ENCODE measurements around the gene PARN.

PARN gene

DNA sequence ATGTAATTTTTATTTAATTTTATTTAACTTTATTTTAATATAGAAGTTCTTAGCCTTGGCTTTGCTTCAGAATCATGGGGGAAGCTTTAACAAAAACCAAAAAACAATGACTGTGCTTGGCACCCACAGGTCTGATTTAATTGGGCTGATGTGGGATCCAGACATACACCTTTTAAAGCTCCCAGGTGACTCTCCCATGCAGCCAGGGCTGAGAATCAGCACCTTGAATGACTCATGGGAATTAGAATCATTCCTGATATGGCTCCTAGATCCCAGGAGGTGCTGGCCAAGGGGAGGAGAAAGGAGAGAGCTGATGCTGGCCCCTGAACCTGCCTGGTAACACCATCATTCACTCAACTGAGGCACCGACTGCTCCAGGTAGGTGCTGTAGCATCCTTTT is 240.7 kb downstream of the PARN start:
- no peak overlapping the region for H3K4me3 ChIP-seq (ENCODE audit: control insufficient read depth, low read depth, low read length)
- TF ChIP-seq, protein P1, sequence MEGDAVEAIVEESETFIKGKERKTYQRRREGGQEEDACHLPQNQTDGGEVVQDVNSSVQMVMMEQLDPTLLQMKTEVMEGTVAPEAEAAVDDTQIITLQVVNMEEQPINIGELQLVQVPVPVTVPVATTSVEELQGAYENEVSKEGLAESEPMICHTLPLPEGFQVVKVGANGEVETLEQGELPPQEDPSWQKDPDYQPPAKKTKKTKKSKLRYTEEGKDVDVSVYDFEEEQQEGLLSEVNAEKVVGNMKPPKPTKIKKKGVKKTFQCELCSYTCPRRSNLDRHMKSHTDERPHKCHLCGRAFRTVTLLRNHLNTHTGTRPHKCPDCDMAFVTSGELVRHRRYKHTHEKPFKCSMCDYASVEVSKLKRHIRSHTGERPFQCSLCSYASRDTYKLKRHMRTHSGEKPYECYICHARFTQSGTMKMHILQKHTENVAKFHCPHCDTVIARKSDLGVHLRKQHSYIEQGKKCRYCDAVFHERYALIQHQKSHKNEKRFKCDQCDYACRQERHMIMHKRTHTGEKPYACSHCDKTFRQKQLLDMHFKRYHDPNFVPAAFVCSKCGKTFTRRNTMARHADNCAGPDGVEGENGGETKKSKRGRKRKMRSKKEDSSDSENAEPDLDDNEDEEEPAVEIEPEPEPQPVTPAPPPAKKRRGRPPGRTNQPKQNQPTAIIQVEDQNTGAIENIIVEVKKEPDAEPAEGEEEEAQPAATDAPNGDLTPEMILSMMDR (conservative IDR thresholded peaks at IDR 0.05; ENCODE audit: control insufficient read depth, insufficient read depth, low read depth, low read length) = no peak
- DNase-seq (ENCODE audit: low read depth) = no peak

DNA sequence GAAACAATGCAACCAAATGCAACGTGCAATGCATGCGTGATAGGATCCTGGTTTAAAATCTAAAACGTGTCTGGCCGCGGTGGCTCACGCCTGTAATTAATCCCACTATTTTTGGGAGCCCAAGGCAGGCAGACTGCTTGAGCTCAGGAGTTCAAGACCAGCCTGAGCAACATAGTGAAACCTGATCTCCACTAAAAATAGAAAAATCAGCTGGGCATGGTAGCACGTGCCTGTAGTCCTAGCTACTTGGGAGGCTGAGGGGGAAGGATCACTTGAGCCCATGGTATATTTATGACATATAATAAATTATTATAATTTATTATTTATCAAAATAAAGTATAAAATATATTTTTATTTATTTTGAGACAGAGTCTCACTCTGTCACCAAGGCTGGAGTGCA is 241.8 kb downstream of the PARN start:
- TF ChIP-seq, protein P1 (conservative IDR thresholded peaks at IDR 0.05; ENCODE audit: control insufficient read depth, insufficient read depth, low read depth, low read length) = no peak
- no peak overlapping the region for H3K4me3 ChIP-seq (ENCODE audit: control insufficient read depth, low read depth, low read length)
- DNase-seq (ENCODE audit: low read depth) = no peak

DNA sequence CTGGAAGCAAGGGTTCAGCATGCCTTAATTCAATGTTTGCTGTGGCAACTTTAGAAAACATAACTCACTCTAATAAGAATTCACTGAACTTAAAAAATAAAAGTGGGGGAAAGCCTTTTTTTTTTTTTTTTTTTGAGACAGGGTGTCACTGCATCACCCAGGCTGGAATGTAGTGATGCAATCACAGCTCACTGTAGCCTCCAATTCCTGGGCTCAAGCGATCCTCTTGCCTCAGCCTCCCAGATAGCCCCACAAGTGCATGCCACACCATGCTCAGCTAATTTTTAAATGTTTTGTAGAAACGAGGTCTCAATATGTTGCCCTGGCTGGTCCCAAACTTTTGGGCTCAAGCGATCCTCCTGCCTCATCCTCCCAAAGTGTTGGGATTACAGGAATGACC is 243.9 kb downstream of the PARN start:
- TF ChIP-seq, protein P1 (conservative IDR thresholded peaks at IDR 0.05; ENCODE audit: control insufficient read depth, insufficient read depth, low read depth, low read length) = no peak
- no peak for DNase-seq (ENCODE audit: low read depth)
- no peak overlapping the region for H3K4me3 ChIP-seq (ENCODE audit: control insufficient read depth, low read depth, low read length)

Data from fibroblast of mammary gland (primary cell).